BJ (cell line): ENCODE measurements around the gene DHDDS. TPM values are rescaled to one million over a fixed set of nuclear protein-coding genes. Genes with fewer than 3 reads are reported as not detected.

ENCODE experiments used
- CTCF ChIA-PET: fragments of 350-600 bp; formaldehyde crosslinking; extraction: SDS; loops from one replicate; lab custom pipeline; 2021; ENCODE audit warnings: antibody characterized with exemption, inconsistent platforms; lab: Yijun Ruan, JAX
- POLR2A ChIA-PET: fragments of 300-600 bp; sonication (Branson Sonifier 250); formaldehyde crosslinking; extraction: SDS; loops from one replicate; lab custom pipeline; 2021; ENCODE audit warnings: antibody characterized with exemption; lab: Charles Lee
- DNase-seq: peaks from one replicate; pipeline ENCODE4 v3.0.0-alpha.2; 2011; ENCODE audit warnings: low read depth
- H3K27me3 ChIP-seq: 2 replicates; pipeline ENCODE4 v1.6.0; 2011; ENCODE audit warnings: low read length; ENCODE audit not compliant: control insufficient read depth, insufficient read depth
- H3K36me3 ChIP-seq: 2 replicates; pipeline ENCODE4 v1.5.1; 2011; ENCODE audit warnings: low read length; ENCODE audit not compliant: control insufficient read depth, insufficient read depth
- H3K4me3 ChIP-seq: 2 replicates; pipeline ENCODE4 v1.5.1; 2011; ENCODE audit warnings: low read depth, mild to moderate bottlenecking, control low read depth, low read length
- CTCF ChIP-seq: IDR thresholded peaks from 2 replicates; pipeline ENCODE4 v1.5.1; 2011; ENCODE audit warnings: low read depth, mild to moderate bottlenecking, control low read depth, inconsistent platforms, low read length, moderate library complexity; ENCODE audit not compliant: insufficient read depth
- polyA plus RNA-seq: library from polyadenylated mRNA; depleted of rRNA; stranded (reverse); fragments of >200 nt; gene quantifications from 2 replicates; pipeline ENCODE4 v1.2.3, GENCODE V29; 2011

Gene DHDDS
- polyA plus RNA-seq, 1 experiment = 46.2 TPM

GRCh38 chr1:26452459-26453183 is 20.5 kb downstream of the DHDDS start:
- Histone ChIP-seq H3K36me3 (peaks cover 7% of the 10 kb centered on the region; the same call in 1 of the 2 replicates), H3K27me3 (no peaks in the 10 kb centered on the region), H3K4me3 (no peak overlapping the region)
- CTCF ChIA-PET = no interaction called here
- no peak for DNase-seq
- POLR2A ChIA-PET = interaction anchor here (0.7 kb wide), 1 partner anchor 28 kb away, joined by 3 read pairs; no protein-coding TSS in a partner anchor
- TF ChIP-seq CTCF = no peak

GRCh38 chr1:26459148-26459547 is 27.0 kb downstream of the DHDDS start:
- no peaks in the 10 kb centered on the region for H3K27me3 ChIP-seq
- H3K36me3 ChIP-seq = peaks cover 8% of the 10 kb centered on the region; the same call in 1 of the 2 replicates
- DNase-seq = no peak
- H3K4me3 ChIP-seq = no peak overlapping the region
- CTCF ChIA-PET = interaction anchor here (1.8 kb wide), 1 partner anchor 11 kb away, joined by 8 read pairs; no protein-coding TSS in a partner anchor
- POLR2A ChIA-PET = no interaction called here
- no peak for TF ChIP-seq CTCF

GRCh38 chr1:26459573-26460031 is 27.5 kb downstream of the DHDDS start:
- Histone ChIP-seq H3K36me3 (peaks cover 8% of the 10 kb centered on the region; the same call in 1 of the 2 replicates), H3K27me3 (no peaks in the 10 kb centered on the region), H3K4me3 (no peak overlapping the region)
- CTCF ChIA-PET = interaction anchor here (1.7 kb wide), 1 partner anchor 10 kb away, joined by 12 read pairs; no protein-coding TSS in a partner anchor
- no peak for TF ChIP-seq CTCF
- DNase-seq = no peak
- POLR2A ChIA-PET = no interaction called here

- no peak for TF ChIP-seq CTCF
- Histone ChIP-seq H3K4me3 (no peak overlapping the region), H3K27me3 (no peaks in the 10 kb centered on the region), H3K36me3 (peaks cover 23% of the 10 kb centered on the region)
- DNase-seq = no peak
- CTCF ChIA-PET = interaction anchor here (0.7 to 1.9 kb wide), 4 partner anchors 8 to 95 kb away, joined by 3 to 12 read pairs (median 6); no protein-coding TSS in a partner anchor
- POLR2A ChIA-PET = no interaction called here
Observed at GRCh38 chr1:26468911-26469310, 36.8 kb downstream of the DHDDS start.

- TF ChIP-seq CTCF = no peak
- DNase-seq = no peak
- ChIA-PET POLR2A (no interaction called here), CTCF (interaction anchor here (0.7 to 1.9 kb wide), 6 partner anchors 9 to 96 kb away, joined by 3 to 12 read pairs (median 7); no protein-coding TSS in a partner anchor)
- Histone ChIP-seq H3K27me3 (no peaks in the 10 kb centered on the region), H3K4me3 (no peak overlapping the region), H3K36me3 (peaks cover 25% of the 10 kb centered on the region)
Observed at GRCh38 chr1:26469558-26469957, 37.4 kb downstream of the DHDDS start.
